Measurements from ENCODE around the gene POLR3B. TPM values are rescaled to one million over a fixed set of nuclear protein-coding genes. Genes with fewer than 3 reads are reported as not detected.

Gene POLR3B
- polyA plus RNA-seq, 3 donors, result 1.7 to 2.6 (median 2.0) TPM

DNA sequence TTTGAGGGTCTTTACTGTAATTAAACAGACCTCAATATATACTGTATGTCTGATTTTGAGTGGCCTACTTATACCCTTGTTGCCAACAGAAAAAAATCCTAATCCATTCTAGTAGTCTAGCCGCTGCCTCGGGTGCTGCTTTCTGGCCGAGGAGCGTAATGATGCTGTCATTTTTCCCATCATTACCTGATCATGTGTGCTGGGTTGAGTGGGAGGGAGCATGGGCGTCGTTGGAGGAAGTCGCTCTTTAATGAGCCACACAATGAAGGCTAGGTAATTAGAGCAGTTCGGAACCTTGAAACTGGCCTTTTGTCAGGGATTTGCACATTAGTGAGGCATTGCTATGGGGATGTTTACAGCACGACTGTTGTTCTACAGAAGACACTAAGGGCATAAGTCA lies 149.1 kb downstream of the POLR3B start:
- peaks cover 29 to 96% of the 10 kb centered on the region in 2 donors for H3K36me3 ChIP-seq (replicated peaks in 1 of 2; ENCODE audit: control insufficient read depth in 1 of 2, insufficient read depth in 2 of 2, low read length in 2 of 2)
- intact Hi-C loops (cut with micrococcal nuclease), result no loop called here
- H3K9me3 ChIP-seq (replicated peaks in 1 of 2; ENCODE audit: control insufficient read depth in 1 of 2, insufficient read depth in 1 of 2, low read length in 2 of 2), result no peaks in the 10 kb centered on the region
- no peak overlapping the region for H3K27ac ChIP-seq (ENCODE audit: low read depth in 1 of 2, low read length in 2 of 2)
- TF ChIP-seq, protein P1, sequence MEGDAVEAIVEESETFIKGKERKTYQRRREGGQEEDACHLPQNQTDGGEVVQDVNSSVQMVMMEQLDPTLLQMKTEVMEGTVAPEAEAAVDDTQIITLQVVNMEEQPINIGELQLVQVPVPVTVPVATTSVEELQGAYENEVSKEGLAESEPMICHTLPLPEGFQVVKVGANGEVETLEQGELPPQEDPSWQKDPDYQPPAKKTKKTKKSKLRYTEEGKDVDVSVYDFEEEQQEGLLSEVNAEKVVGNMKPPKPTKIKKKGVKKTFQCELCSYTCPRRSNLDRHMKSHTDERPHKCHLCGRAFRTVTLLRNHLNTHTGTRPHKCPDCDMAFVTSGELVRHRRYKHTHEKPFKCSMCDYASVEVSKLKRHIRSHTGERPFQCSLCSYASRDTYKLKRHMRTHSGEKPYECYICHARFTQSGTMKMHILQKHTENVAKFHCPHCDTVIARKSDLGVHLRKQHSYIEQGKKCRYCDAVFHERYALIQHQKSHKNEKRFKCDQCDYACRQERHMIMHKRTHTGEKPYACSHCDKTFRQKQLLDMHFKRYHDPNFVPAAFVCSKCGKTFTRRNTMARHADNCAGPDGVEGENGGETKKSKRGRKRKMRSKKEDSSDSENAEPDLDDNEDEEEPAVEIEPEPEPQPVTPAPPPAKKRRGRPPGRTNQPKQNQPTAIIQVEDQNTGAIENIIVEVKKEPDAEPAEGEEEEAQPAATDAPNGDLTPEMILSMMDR (IDR thresholded peaks at IDR 0.05), result no peak
- no peaks in the 10 kb centered on the region for H3K4me1 Mint-ChIP-seq
- no peaks in the 10 kb centered on the region for H3K4me1 ChIP-seq (ENCODE audit: control insufficient read depth in 1 of 2, insufficient read depth in 2 of 2, low read length in 2 of 2)
- H3K9me3 Mint-ChIP-seq, result no peaks in the 10 kb centered on the region
- no peaks in the 10 kb centered on the region for H3K27me3 Mint-ChIP-seq (ENCODE audit: low read depth in 3 of 3)
- H3K4me3 ChIP-seq (replicated peaks in 1 of 3; ENCODE audit: low read depth in 2 of 3, low read length in 3 of 3), result no peak overlapping the region
- H3K4me3 Mint-ChIP-seq, result no peak overlapping the region
- no peak overlapping the region for H3K4me2 ChIP-seq (replicated peaks; ENCODE audit: extremely low read depth, low read length, poor library complexity, severe bottlenecking)
- WGBS (ENCODE audit: insufficient coverage), result 90% methylated on average over 2 of the region's 9 CpGs
- H3K27me3 ChIP-seq (ENCODE audit: control insufficient read depth in 2 of 2, insufficient read depth in 2 of 2, low read length in 2 of 2), result no peaks in the 10 kb centered on the region
- H3K36me3 Mint-ChIP-seq, result peaks cover 71 to 75% of the 10 kb centered on the region in 2 donors
- no peak for DNase-seq
- no peak overlapping the region for H2AFZ ChIP-seq (ENCODE audit: insufficient read depth, low read depth, low read length, poor library complexity, severe bottlenecking)
- no peak overlapping the region for H3K27ac Mint-ChIP-seq
- no peaks in the 10 kb centered on the region for H3K79me2 ChIP-seq (ENCODE audit: insufficient read depth, low read length)
- no peaks in the 10 kb centered on the region for H4K20me1 ChIP-seq (ENCODE audit: insufficient read depth, low read length)
- no peak overlapping the region for H3K9ac ChIP-seq (ENCODE audit: insufficient read depth, low read length, poor library complexity, severe bottlenecking)

DNA sequence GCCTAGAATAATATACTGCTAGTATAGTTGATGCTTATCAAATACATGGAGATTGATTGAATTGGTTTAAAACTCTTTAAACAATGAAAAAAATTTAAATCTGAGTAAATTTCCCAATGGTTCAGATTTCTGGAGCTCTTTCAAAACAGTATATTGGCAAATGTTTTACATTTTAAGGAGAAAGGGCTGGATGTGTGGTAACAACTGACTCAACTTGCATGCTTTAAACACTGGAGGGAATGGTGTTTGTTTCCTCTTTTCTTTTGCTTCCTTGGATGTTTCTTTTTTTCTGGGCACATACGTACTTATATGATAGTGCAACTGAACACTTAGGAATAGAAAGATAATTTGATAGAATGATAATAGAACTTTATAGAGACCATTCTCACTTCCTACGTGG lies 151.4 kb downstream of the POLR3B start:
- no peak overlapping the region for H3K4me3 ChIP-seq (replicated peaks in 1 of 3; ENCODE audit: low read depth in 2 of 3, low read length in 3 of 3)
- no peaks in the 10 kb centered on the region for H3K79me2 ChIP-seq (ENCODE audit: insufficient read depth, low read length)
- no peaks in the 10 kb centered on the region for H3K9me3 ChIP-seq (replicated peaks in 1 of 2; ENCODE audit: control insufficient read depth in 1 of 2, insufficient read depth in 1 of 2, low read length in 2 of 2)
- H3K27ac Mint-ChIP-seq, result no peak overlapping the region
- H3K4me1 Mint-ChIP-seq, result no peaks in the 10 kb centered on the region
- peaks cover 0 to 2% (median 0%) of the 10 kb centered on the region in 3 donors for H3K27me3 Mint-ChIP-seq (ENCODE audit: low read depth in 3 of 3)
- DNase-seq, result no peak
- intact Hi-C loops (cut with micrococcal nuclease), result no loop called here
- no peak overlapping the region for H2AFZ ChIP-seq (ENCODE audit: insufficient read depth, low read depth, low read length, poor library complexity, severe bottlenecking)
- no peak overlapping the region for H3K9ac ChIP-seq (ENCODE audit: insufficient read depth, low read length, poor library complexity, severe bottlenecking)
- no peaks in the 10 kb centered on the region for H3K4me1 ChIP-seq (ENCODE audit: control insufficient read depth in 1 of 2, insufficient read depth in 2 of 2, low read length in 2 of 2)
- H3K4me3 Mint-ChIP-seq, result no peak overlapping the region
- H3K4me2 ChIP-seq (replicated peaks; ENCODE audit: extremely low read depth, low read length, poor library complexity, severe bottlenecking), result no peak overlapping the region
- TF ChIP-seq, protein P1 (IDR thresholded peaks at IDR 0.05), result no peak
- no peaks in the 10 kb centered on the region for H4K20me1 ChIP-seq (ENCODE audit: insufficient read depth, low read length)
- peaks cover 55 to 58% of the 10 kb centered on the region in 2 donors for H3K36me3 Mint-ChIP-seq
- no CpG with 5 or more reads among the region's 2 CpGs for WGBS (ENCODE audit: insufficient coverage)
- H3K27ac ChIP-seq (ENCODE audit: low read depth in 1 of 2, low read length in 2 of 2), result no peak overlapping the region
- peaks cover 23 to 75% of the 10 kb centered on the region in 2 donors for H3K36me3 ChIP-seq (replicated peaks in 1 of 2; ENCODE audit: control insufficient read depth in 1 of 2, insufficient read depth in 2 of 2, low read length in 2 of 2)
- H3K27me3 ChIP-seq (ENCODE audit: control insufficient read depth in 2 of 2, insufficient read depth in 2 of 2, low read length in 2 of 2), result no peaks in the 10 kb centered on the region
- peaks cover 0 to 4% (median 2%) of the 10 kb centered on the region in 7 donors for H3K9me3 Mint-ChIP-seq

Measured in CD14-positive monocyte (primary cell).